Vagina (tissue), 2 donors: Measurements from ENCODE around the gene NT5C2. TPM values are rescaled to one million over a fixed set of nuclear protein-coding genes. Genes with fewer than 3 reads are reported as not detected.
"Not testable (repeated sequence)": the region's sequence is repeated elsewhere in the genome, so short reads cannot be mapped to it uniquely, and the experiment has no call there.

Source experiments
- DNase-seq, 2 donors: peaks; one replicate each; pipeline ENCODE4 v3.0.0-alpha.2; 2017; ENCODE audit errors: extremely low spot score in 2 of 2
- H3K27ac ChIP-seq: fragments of 200-600 bp; sonication (generic); one replicate; pipeline ENCODE4 v1.5.1; 2019
- H3K27me3 ChIP-seq: fragments of 200-600 bp; sonication (generic); one replicate; pipeline ENCODE4 v1.5.1; 2019
- H3K36me3 ChIP-seq, 2 donors: fragments of 200-600 bp; sonication (generic); one replicate each; pipeline ENCODE4 v1.5.1; 2017 to 2019
- H3K4me1 ChIP-seq: fragments of 200-600 bp; sonication (generic); one replicate; pipeline ENCODE4 v1.5.1; 2019
- H3K4me3 ChIP-seq, 2 donors: fragments of 200-600 bp; sonication (generic); 1 replicate in 1 of 2; 2 replicates in 1 of 2; pipeline ENCODE4 v1.5.1; 2016 to 2019
- H3K9me3 ChIP-seq: fragments of 200-600 bp; sonication (generic); one replicate; pipeline ENCODE4 v1.5.1; 2019
- CTCF ChIP-seq, 3 experiments: fragments of 450-650 bp in 2 of 3; fragments of 200-600 bp in 1 of 3; sonication (generic) in 1 of 3; IDR thresholded peaks; one replicate each; pipeline ENCODE4 v1.5.1; 2017 to 2019; ENCODE audit warnings: antibody characterized with exemption in 3 of 3, mild to moderate bottlenecking in 2 of 3, moderate library complexity in 2 of 3
- POLR2A ChIP-seq, 2 donors: fragments of 450-650 bp; IDR thresholded peaks; one replicate each; pipeline ENCODE4 v1.6.1; 2017; ENCODE audit warnings: antibody characterized with exemption in 2 of 2, mild to moderate bottlenecking in 2 of 2, moderate library complexity in 2 of 2
- POLR2AphosphoS5 ChIP-seq, 2 donors: sonication (generic); formaldehyde crosslinking; IDR thresholded peaks; one replicate each; pipeline ENCODE4 v1.9.0; 2017; ENCODE audit warnings: antibody characterized with exemption in 2 of 2, mild to moderate bottlenecking in 2 of 2, low read depth in 1 of 2; ENCODE audit not compliant: insufficient read depth in 1 of 2
- intact Hi-C: fragments of 100-400 bp; cut with DNase I; formaldehyde crosslinking; loops from one replicate; pipeline ENCODE4 v1.15.1; 2023
- total RNA-seq: library from RNA; depleted of rRNA; stranded (reverse); fragments of >200 nt; gene quantifications from one replicate; pipeline ENCODE4 v1.2.3, GENCODE V29; 2016

NT5C2 gene
- total RNA-seq, 1 donor from 2014 or later: 71.2 TPM

- Histone ChIP-seq H3K9me3 (no peaks in the 10 kb centered on the region), H3K4me3 (no peak overlapping the region), H3K27ac (no peak overlapping the region), H3K36me3 (peaks cover 0 to 36% of the 10 kb centered on the region in 2 donors), H3K27me3 (no peaks in the 10 kb centered on the region), H3K4me1 (peaks cover 43% of the 10 kb centered on the region)
- DNase-seq: no peak
- intact Hi-C loops: no loop called here
- TF ChIP-seq POLR2AphosphoS5 (IDR thresholded peaks at IDR 0.05; ENCODE audit: insufficient read depth in 1 of 2, low read depth in 1 of 2) (no peak), POLR2A (IDR thresholded peaks at IDR 0.05) (no peak), CTCF (IDR thresholded peaks at IDR 0.05) (no peak)
Observed at GRCh38 chr10:103181244-103181643, 11.8 kb downstream of the NT5C2 start.

GRCh38 chr10:103180491-103180890 lies 12.6 kb downstream of the NT5C2 start:
- H3K4me1 ChIP-seq: peaks cover 39% of the 10 kb centered on the region
- H3K9me3 ChIP-seq: no peaks in the 10 kb centered on the region
- H3K27me3 ChIP-seq: no peaks in the 10 kb centered on the region
- H3K36me3 ChIP-seq: peaks cover 0 to 36% of the 10 kb centered on the region in 2 donors
- no peak overlapping the region for H3K4me3 ChIP-seq
- no peak overlapping the region for H3K27ac ChIP-seq
- DNase-seq: no peak
- intact Hi-C loops: no loop called here
- TF ChIP-seq CTCF (IDR thresholded peaks at IDR 0.05) (no peak), POLR2A (IDR thresholded peaks at IDR 0.05) (no peak), POLR2AphosphoS5 (IDR thresholded peaks at IDR 0.05; ENCODE audit: insufficient read depth in 1 of 2, low read depth in 1 of 2) (no peak)

GRCh38 chr10:103177123-103177522 lies 15.9 kb downstream of the NT5C2 start:
- Histone ChIP-seq H3K36me3 (peaks cover 0 to 58% of the 10 kb centered on the region in 2 donors), H3K4me1 (peaks cover 17% of the 10 kb centered on the region), H3K9me3 (no peaks in the 10 kb centered on the region), H3K27me3 (no peaks in the 10 kb centered on the region), H3K4me3 (no peak overlapping the region), H3K27ac (no peak overlapping the region)
- no peak for TF ChIP-seq POLR2A (IDR thresholded peaks at IDR 0.05)
- TF ChIP-seq POLR2AphosphoS5 (IDR thresholded peaks at IDR 0.05; ENCODE audit: insufficient read depth in 1 of 2, low read depth in 1 of 2): no peak
- no peak for TF ChIP-seq CTCF (IDR thresholded peaks at IDR 0.05)
- intact Hi-C loops: no loop called here
- DNase-seq: no peak

- intact Hi-C loops: no loop called here
- Histone ChIP-seq H3K36me3 (peaks cover 0 to 53% of the 10 kb centered on the region in 2 donors), H3K27me3 (no peaks in the 10 kb centered on the region), H3K4me1 (peaks cover 5% of the 10 kb centered on the region), H3K9me3 (no peaks in the 10 kb centered on the region), H3K4me3 (no peak overlapping the region), H3K27ac (no peak overlapping the region)
- TF ChIP-seq POLR2A (IDR thresholded peaks at IDR 0.05) (no peak), POLR2AphosphoS5 (IDR thresholded peaks at IDR 0.05; ENCODE audit: insufficient read depth in 1 of 2, low read depth in 1 of 2) (no peak)
- DNase-seq: no peak
Observed at GRCh38 chr10:103175580-103176285, 17.3 kb downstream of the NT5C2 start.

- intact Hi-C loops, H3K27me3 ChIP-seq, H3K4me1 ChIP-seq, H3K4me3 ChIP-seq, H3K9me3 ChIP-seq, H3K27ac ChIP-seq, DNase-seq: not testable (repeated sequence)
- H3K36me3 ChIP-seq: peaks cover 0 to 50% of the 10 kb centered on the region in 2 donors
Observed at GRCh38 chr10:103174324-103174723, 18.7 kb downstream of the NT5C2 start.

- Histone ChIP-seq H3K27me3 (no peaks in the 10 kb centered on the region), H3K9me3 (no peaks in the 10 kb centered on the region), H3K4me1 (peaks cover 8% of the 10 kb centered on the region), H3K36me3 (peaks cover 0 to 33% of the 10 kb centered on the region in 2 donors), H3K4me3 (no peak overlapping the region), H3K27ac (no peak overlapping the region)
- TF ChIP-seq POLR2A (IDR thresholded peaks at IDR 0.05) (no peak), POLR2AphosphoS5 (IDR thresholded peaks at IDR 0.05; ENCODE audit: insufficient read depth in 1 of 2, low read depth in 1 of 2) (peak in 1 of 2 donors; percentile 62), CTCF (IDR thresholded peaks at IDR 0.05) (no peak)
- no peak for DNase-seq
- intact Hi-C loops: no loop called here
Observed at GRCh38 chr10:103171278-103171677, 21.8 kb downstream of the NT5C2 start.
